Activated T-cell treated with anti-CD3 and anti-CD28 coated beads for 1 hour (primary cell): ENCODE measurements around the gene NUDT3.
"Not testable (repeated sequence)": the region's sequence is repeated elsewhere in the genome, so short reads cannot be mapped to it uniquely, and the experiment has no call there.

Source experiments
- DNase-seq: peaks from one replicate; pipeline ENCODE4 v3.0.0-alpha.2; 2020; ENCODE audit warnings: low read depth

NUDT3 gene

DNA sequence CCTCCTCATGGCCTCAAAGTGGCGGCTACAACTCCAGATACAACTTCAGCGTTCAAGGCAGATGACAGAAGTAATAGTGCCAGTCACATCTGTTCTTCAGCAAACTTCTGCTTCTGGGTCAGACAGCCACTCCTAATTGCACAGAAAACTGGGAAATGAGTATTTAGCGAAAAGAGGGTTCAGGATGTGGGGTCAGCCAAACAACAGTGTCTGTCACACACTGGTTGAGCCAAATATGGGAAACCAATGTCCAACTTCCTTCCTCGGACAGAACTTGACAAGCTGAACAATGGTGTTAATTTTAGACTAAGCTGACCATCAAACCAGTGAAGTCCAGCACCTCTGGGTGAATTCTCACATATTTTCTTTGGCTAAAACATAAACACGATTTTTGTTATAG, 22.1 kb downstream of the NUDT3 start:
- DNase-seq, result no peak

DNA sequence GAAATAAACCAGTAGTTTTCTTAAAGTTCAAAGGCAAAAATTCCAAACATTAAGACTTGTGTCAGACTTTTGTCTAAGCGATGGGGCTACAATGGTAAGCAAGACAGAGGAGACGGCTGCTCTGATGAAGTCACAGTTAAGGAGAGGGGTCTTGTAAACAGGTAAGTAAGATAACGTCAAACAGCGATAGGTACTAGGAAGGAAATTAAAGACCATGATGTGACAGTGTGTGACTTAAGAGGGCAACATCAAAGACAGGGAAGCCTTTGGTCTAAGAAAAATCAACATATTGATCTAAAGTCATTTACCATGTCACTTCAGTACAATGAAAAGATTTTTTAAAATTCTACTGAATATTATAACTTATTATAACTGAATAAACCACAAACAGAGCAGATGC, 23.1 kb downstream of the NUDT3 start:
- DNase-seq, result no peak

GRCh38 chr6:34366639-34366921, 25.9 kb downstream of the NUDT3 start:
- no peak for DNase-seq

DNA sequence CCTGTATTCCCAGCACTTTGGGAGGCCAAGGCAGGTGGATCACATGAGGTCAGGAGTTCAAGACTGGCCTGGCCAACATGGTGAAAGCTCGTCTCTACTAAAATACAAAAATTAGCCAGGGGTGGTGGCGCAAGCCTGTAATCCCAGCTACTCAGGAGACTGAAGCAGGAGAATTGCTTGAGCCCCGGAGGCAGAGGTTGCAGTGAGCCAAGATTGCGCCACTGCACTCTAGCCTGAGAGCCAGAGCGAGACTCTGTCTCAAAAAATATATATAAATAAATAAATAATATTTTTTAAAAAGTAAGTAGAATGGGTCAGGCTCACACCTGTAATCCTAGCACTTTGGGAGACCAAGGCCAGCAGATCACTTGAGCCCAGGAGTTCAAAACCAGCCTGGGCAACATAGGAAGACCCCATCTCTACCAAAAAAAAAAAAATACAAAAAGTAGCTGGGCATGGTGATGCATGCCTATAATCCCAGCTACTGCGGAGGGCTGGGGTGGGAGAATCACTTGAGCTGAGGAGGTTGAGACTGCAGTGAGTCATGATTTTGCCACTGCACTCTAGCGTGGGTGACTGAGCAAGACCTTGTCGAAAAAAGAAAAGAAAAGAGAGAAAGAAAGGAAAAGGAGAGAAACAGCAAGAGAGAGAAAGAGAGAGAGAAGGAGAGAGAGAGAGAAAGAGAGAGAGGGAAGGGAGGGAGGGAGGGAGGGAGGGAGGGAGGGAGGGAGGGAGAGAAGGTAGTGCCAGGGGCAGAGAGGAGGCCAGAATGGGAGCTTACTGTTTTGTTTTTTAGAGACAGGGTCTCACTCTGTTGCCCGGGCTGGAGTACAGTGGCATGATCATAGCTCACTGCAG, 26.5 kb downstream of the NUDT3 start:
- DNase-seq, result not testable (repeated sequence)

GRCh38 chr6:34363681-34364075, 28.8 kb downstream of the NUDT3 start:
- DNase-seq, result not testable (repeated sequence)

- no peak for DNase-seq
Observed at GRCh38 chr6:34362909-34363680, 29.4 kb downstream of the NUDT3 start.

DNA sequence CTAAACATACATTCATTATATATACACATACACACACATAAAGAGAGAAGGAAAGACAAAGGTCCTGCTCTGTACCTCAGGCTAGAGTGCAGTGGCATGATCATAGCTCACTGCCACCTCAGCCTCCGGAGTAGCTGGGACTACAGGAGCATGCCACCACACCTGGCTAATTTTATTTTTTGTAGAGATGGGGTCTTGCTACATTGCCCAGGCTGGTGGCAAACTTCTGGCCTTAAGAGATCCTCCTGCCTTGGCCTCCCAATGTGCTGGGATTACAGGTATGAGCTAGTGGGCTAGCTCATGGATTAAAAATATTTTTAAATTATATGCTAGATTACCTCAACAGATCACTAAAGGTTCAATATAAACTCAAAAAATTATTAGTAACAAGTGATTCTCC, 30.3 kb downstream of the NUDT3 start:
- DNase-seq, result no peak

DNA sequence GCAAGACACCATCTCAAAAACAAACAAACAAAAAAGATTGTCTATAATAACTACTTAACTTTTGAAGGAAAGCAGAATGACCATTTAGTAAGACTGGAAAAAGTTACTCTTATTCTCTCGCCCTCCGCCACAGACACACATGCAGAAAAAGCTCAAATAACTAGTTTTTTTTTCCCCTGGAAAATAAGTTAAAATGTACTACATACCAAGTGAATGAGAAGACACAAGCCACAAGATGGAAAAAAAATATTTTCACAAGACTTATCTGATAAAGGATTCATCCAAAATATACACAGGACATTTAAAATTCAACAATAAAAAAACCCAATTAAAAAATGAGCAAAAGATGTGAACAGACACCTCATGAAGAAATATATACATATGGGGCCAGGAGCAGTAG, 31.9 kb downstream of the NUDT3 start:
- no peak for DNase-seq

- DNase-seq, result no peak
Observed at GRCh38 chr6:34359418-34360158, 32.9 kb downstream of the NUDT3 start.

GRCh38 chr6:34358389-34358905, 34.0 kb downstream of the NUDT3 start:
- DNase-seq, result no peak

DNA sequence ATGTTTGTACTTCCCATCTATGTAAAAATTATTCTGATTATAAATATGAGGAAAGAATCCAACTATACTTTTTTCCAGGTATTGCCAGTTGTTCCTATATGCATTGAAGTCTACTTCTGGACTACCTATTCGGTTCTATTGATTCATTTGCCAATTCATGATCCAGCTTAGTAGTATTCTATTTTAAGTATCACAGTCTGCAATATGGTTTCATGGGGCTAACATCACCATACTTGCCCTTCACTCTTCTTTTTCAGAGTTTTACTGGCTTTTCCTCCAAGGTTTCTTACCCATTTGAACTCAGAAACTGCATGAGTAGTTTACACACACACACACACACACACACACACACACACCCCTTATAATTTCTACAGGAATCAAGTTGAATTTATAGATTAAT, 34.5 kb downstream of the NUDT3 start:
- no peak for DNase-seq

DNA sequence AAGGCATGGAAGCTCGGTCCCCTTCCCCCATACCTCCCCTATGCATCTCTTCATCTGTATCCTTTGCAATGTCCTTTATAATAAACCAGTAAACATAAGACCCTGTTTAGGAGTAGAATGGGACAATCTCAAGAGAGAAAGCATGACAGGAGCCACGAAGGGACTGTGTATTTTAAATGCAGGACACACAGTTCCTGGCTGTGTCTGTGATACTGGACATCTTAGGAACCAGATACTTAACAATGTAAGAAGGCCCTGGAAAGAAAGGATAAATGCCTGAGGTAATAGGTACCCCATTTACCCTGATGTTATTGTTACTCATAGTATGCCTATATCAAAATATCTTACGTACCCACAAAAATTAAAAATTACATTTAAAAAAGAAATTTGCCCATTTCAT, 36.6 kb downstream of the NUDT3 start:
- DNase-seq, result no peak

- DNase-seq, result not testable (repeated sequence)
Observed at GRCh38 chr6:34354230-34354629, 38.2 kb downstream of the NUDT3 start.

GRCh38 chr6:34353530-34353929, 38.9 kb downstream of the NUDT3 start:
- not testable (repeated sequence) for DNase-seq

GRCh38 chr6:34352305-34352937, 40.0 kb downstream of the NUDT3 start:
- no peak for DNase-seq

DNA sequence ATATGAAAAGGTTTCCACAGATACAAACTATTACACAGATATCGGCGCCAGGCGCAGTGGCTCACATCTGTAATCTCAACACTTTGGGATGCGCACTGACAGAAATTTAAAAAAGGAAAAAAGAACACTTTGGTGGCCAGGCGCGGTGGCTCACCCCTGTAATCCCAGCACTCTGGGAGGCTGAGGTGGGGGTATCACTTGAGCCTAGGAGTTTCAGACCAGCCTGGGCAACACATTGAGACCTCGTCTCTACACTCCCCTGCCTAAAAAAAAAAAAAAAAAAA, 41.6 kb downstream of the NUDT3 start:
- DNase-seq, result no peak

- DNase-seq, result no peak
Observed at GRCh38 chr6:34350137-34350933, 42.1 kb downstream of the NUDT3 start.

DNA sequence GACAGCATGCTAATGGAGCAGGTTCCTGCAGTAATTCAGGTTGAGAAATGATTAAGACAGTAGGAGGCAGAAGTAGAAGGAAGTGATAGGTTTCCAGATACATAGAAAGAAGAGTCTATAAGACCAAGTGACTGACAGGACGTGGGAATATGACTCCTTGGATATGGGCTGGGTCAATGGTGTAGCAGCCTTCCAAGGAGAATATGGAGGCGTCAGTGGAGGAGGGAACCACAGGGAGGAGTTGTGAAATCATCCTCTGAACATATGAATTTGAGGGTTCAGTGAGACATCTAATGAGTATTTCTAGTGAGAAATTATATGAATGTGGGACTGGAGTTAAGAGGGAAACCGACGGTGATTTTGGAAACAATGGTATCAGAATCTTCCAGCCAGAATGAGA, 43.3 kb downstream of the NUDT3 start:
- DNase-seq, result no peak

- no peak for DNase-seq
Observed at GRCh38 chr6:34347303-34347702, 45.2 kb downstream of the NUDT3 start.

GRCh38 chr6:34346175-34347119, 46.0 kb downstream of the NUDT3 start:
- no peak for DNase-seq
